ENCODE data around the gene RAB3C. TPM values are rescaled to one million over a fixed set of nuclear protein-coding genes. Genes with fewer than 3 reads are reported as not detected.

Gene RAB3C
- total RNA-seq, 1 donor from 2014 or later = 0.47 TPM

DNA sequence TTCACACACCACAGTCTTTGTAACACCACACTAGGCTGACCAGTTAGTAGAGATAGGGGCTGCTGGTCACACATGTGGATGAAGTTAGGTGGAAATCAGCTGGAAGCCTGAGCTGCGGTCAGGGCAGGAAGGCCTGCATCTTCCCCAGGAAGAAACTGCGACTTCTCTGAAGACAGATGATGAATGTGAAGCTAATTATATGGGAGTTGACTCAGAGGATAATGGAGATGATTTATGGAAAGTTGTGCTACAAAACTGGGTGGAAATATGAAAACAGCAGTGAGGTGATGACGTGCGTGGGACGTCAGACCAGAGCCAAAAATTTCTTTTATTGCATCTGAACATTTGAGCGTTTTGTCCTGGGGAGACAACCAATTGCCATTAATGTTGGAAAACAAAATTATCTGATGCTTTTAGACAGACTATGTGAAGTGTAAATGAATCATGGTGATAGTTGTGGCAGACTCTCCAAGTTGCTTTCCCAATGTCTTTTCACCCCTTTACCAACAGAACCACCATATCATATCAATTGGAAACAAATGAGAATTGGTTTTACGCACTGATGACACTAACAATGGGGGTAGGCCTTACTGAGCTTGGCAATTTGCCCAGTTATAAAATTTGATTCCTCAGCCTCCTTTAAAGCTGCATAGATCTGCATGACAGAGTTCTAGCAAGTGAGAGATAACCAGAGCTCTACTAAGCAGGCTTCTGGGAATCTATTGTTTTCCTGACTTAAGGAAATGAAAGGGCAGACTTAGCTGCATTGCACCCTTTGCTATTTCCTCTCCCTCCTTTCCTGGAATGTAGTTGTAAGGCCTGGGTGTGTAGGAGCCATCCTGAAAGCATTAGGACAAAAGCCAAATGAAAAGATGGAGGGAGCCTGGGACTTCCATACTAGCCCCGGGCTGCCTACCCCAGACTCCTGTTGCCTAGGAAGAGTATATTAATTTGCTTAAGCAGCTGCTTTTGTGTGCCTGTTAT is 84.0 kb downstream of the RAB3C start:
- peaks cover 2% of the 10 kb centered on the region for H3K9me3 Mint-ChIP-seq
- ATAC-seq (ENCODE audit: low read depth) = no peak
- H3K27ac Mint-ChIP-seq = no peak overlapping the region
- TF ChIP-seq, protein P1, sequence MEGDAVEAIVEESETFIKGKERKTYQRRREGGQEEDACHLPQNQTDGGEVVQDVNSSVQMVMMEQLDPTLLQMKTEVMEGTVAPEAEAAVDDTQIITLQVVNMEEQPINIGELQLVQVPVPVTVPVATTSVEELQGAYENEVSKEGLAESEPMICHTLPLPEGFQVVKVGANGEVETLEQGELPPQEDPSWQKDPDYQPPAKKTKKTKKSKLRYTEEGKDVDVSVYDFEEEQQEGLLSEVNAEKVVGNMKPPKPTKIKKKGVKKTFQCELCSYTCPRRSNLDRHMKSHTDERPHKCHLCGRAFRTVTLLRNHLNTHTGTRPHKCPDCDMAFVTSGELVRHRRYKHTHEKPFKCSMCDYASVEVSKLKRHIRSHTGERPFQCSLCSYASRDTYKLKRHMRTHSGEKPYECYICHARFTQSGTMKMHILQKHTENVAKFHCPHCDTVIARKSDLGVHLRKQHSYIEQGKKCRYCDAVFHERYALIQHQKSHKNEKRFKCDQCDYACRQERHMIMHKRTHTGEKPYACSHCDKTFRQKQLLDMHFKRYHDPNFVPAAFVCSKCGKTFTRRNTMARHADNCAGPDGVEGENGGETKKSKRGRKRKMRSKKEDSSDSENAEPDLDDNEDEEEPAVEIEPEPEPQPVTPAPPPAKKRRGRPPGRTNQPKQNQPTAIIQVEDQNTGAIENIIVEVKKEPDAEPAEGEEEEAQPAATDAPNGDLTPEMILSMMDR (IDR thresholded peaks at IDR 0.05) = no peak
- ChIA-PET POLR2A (no interaction called here), CTCF (no interaction called here)
- peaks cover 1% of the 10 kb centered on the region for H3K27me3 Mint-ChIP-seq
- no peak for DNase-seq
- H3K36me3 Mint-ChIP-seq (ENCODE audit: low read depth) = no peaks in the 10 kb centered on the region
- intact Hi-C loops (cut with micrococcal nuclease) = no loop called here
- H3K4me1 Mint-ChIP-seq = no peaks in the 10 kb centered on the region
- no peak overlapping the region for H3K4me3 Mint-ChIP-seq

DNA sequence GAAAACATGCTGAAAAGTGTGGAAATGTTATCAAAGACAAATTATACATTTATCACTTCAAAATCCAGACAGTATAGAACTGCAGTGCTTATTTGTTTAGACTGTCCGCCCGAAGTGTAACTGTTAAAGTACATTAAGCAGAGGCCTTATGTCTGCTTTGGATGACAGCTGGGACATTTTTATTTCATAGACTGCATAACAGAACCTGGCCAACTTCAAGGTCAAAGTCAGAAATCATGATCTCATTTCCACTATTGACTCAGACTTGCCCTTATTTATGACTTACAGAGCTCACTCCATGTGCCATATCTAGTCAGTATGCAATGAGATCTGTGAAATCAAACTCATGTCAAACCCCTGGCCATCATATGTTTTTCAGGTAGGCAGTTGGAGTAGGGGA is 87.7 kb downstream of the RAB3C start:
- H3K9me3 Mint-ChIP-seq = peaks cover 2% of the 10 kb centered on the region
- H3K4me1 Mint-ChIP-seq = no peaks in the 10 kb centered on the region
- DNase-seq (no peak), ATAC-seq (ENCODE audit: low read depth) (no peak)
- POLR2A ChIA-PET = no interaction called here
- H3K27ac Mint-ChIP-seq = no peak overlapping the region
- TF ChIP-seq, protein P1 (IDR thresholded peaks at IDR 0.05) = no peak
- no peaks in the 10 kb centered on the region for H3K27me3 Mint-ChIP-seq
- no peaks in the 10 kb centered on the region for H3K36me3 Mint-ChIP-seq (ENCODE audit: low read depth)
- CTCF ChIA-PET = no interaction called here
- H3K4me3 Mint-ChIP-seq = no peak overlapping the region
- intact Hi-C loops (cut with micrococcal nuclease) = no loop called here

DNA sequence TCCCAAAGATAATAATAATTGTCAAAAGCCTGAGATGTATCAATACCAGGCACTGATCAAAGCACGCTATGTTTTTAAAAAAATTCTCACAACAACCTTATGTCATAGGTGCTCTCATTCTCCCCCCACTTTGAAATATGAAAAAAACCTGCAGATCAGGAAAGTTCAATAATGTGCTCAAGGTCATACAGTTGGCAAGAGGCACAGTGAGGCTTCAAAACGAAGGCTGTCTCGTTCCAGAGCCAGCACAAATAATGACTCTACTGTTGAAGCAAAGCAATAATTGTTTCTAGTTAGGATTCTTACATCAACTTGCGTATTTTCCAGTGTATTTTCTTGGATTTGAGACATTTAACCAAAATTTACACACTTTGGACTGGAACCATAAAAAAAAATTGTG is 88.3 kb downstream of the RAB3C start:
- intact Hi-C loops (cut with micrococcal nuclease) = no loop called here
- peaks cover 2% of the 10 kb centered on the region for H3K27me3 Mint-ChIP-seq
- POLR2A ChIA-PET = no interaction called here
- CTCF ChIA-PET = no interaction called here
- TF ChIP-seq, protein P1 (IDR thresholded peaks at IDR 0.05) = no peak
- no peak overlapping the region for H3K27ac Mint-ChIP-seq
- no peaks in the 10 kb centered on the region for H3K4me1 Mint-ChIP-seq
- no peak overlapping the region for H3K4me3 Mint-ChIP-seq
- DNase-seq (no peak), ATAC-seq (ENCODE audit: low read depth) (no peak)
- no peaks in the 10 kb centered on the region for H3K36me3 Mint-ChIP-seq (ENCODE audit: low read depth)
- peaks cover 2% of the 10 kb centered on the region for H3K9me3 Mint-ChIP-seq

DNA sequence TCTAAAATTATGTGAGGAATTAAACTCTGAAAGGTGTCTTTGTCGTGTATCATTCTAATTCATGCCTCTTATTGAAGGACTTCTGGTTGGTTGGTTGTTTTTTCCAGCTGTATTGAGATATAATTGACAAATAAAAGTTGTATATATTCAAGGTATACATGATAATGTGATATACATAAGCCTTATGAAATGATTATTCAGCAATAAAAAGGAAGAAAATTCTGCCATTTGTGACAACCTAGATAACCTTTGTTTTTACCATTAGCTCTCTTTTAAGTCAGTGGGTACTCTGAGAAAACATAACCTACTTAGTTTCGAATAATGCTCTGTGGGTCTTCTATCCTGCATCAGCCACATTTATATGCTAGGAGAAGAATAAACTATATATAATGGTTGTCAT is 89.6 kb downstream of the RAB3C start:
- DNase-seq = no peak
- H3K4me3 Mint-ChIP-seq = no peak overlapping the region
- TF ChIP-seq, protein P1 (IDR thresholded peaks at IDR 0.05) = no peak
- POLR2A ChIA-PET = no interaction called here
- H3K36me3 Mint-ChIP-seq (ENCODE audit: low read depth) = no peaks in the 10 kb centered on the region
- no peak overlapping the region for H3K27ac Mint-ChIP-seq
- CTCF ChIA-PET = no interaction called here
- no peak for ATAC-seq (ENCODE audit: low read depth)
- H3K9me3 Mint-ChIP-seq = peaks cover 2% of the 10 kb centered on the region
- peaks cover 2% of the 10 kb centered on the region for H3K27me3 Mint-ChIP-seq
- no peaks in the 10 kb centered on the region for H3K4me1 Mint-ChIP-seq
- intact Hi-C loops (cut with micrococcal nuclease) = no loop called here

DNA sequence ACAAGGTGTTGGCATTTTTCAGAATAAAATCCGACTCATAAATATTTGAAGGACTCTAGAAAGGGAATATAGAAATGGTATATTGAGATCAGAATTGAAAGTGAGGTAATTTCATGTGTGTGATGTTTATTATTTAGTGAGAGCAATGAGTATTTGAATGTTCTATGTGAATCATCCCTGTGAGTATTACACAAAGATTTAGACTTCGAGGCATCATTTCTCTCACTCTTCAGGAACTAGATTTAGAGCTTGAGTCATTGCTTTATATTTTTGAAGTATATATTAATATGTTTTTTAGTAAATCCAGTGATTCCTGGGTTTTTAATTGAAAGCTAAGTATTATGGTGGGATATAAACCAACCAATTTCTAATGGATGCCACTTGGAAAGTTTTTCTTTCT is 91.2 kb downstream of the RAB3C start:
- intact Hi-C loops (cut with micrococcal nuclease) = no loop called here
- Mint-ChIP-seq H3K27me3 (peaks cover 2% of the 10 kb centered on the region), H3K4me3 (no peak overlapping the region), H3K27ac (no peak overlapping the region), H3K9me3 (no peaks in the 10 kb centered on the region), H3K36me3 (ENCODE audit: low read depth) (no peaks in the 10 kb centered on the region), H3K4me1 (no peaks in the 10 kb centered on the region)
- TF ChIP-seq, protein P1 (IDR thresholded peaks at IDR 0.05) = no peak
- ChIA-PET POLR2A (no interaction called here), CTCF (no interaction called here)
- no peak for ATAC-seq (ENCODE audit: low read depth)
- no peak for DNase-seq

Measured in activated B cell treated with CpG ODN at 0.5 μM for 24 hours (primary cell).